NCI-H2081 (cell line): ENCODE results near the gene ZBTB22.
A peak's percentile ranks its signal among the peaks of the same experiment; 100 is the strongest.
"Not testable (repeated sequence)": the region's sequence is repeated elsewhere in the genome, so short reads cannot be mapped to it uniquely, and the experiment has no call there.

Experiments
- DNase-seq, 2 experiments: peaks; one replicate each; lab custom pipeline; 2025; lab: John Stamatoyannopoulos, UW

Gene ZBTB22

DNA sequence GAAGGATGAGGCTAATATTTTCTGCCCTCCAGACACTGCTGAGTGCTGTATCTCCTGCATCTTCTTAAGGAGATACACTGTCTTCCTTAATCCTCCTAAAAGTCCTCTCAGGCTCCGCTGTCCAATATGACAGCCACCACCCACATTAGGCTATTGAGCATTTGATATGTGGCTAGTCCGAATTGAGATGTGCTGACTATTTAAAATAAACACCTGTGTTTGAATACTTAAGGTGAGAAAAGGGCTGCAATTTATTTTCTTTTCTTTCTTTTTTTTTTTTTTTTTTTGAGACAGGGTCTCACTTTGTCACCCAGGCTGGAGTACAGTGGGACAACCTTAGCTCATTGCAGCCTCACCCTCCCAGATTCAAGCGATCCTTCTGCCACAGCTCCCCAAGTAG, 15.7 kb downstream of the ZBTB22 start:
- DNase-seq = no peak

DNA sequence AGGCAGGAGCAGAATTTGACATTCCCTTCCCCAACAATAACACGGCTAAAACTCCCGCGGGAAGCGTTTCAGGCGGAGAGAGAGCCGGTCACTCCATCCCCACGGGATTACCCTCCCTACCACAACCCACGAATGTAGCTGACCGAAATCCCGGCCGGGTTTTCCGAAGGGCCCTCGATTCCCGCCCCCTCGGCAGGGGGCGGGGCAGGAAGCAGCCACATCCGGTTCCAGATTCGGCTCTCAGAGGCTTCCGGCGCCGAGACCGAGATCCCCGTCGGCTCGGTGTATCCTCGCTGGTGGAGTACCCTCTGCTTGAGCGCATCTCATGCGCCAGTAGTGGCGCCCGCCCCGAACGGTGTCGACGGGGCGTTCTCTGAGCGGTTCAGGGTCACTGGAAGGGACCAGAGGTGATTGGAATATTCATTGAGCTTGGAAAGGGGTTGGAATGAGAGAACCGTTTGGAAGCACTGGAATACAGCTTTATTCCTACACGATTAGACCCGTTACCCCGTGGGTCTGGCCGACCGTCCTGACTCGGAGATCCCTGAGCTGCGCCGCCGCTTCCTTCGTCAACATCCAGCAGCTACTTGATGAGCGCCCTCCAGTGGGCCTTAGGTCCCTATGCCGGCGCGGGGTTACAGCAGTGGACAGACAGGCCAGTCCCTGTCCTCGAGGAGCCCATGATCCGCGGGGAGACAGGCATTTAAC, 18.2 kb downstream of the ZBTB22 start:
- peak; percentile 89 to 93 for DNase-seq

DNA sequence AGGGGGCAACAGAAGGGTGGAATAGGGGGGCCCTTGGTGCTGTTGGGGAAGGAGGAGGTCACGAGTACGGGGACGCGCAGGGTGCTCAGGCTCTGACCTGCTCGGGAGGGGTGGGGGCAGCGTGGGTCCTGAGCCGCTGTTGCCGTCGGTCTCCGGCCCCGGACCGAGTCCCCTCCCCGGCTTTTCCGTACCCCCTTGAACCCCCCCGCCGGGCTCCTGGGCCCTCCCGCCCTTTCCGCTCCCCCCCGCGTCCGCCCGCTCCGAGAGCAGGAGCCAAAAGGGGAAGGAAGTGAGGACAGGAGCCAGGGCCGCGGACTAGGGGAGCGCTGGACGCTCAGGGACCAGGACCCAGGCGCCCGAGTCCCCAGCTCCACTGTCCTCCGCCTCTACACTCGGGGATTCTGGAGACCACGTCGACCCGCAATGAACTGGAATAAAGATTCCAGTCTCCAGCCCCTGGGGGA, 18.7 kb downstream of the ZBTB22 start, which contains the start of gene RGL2:
TSS of gene RGL2 (minus strand) at position 170 of the 464 bp plus-strand sequence. CDS start 332 bp downstream, outside the sequence.
- peak; percentile 62 to 74 for DNase-seq

DNA sequence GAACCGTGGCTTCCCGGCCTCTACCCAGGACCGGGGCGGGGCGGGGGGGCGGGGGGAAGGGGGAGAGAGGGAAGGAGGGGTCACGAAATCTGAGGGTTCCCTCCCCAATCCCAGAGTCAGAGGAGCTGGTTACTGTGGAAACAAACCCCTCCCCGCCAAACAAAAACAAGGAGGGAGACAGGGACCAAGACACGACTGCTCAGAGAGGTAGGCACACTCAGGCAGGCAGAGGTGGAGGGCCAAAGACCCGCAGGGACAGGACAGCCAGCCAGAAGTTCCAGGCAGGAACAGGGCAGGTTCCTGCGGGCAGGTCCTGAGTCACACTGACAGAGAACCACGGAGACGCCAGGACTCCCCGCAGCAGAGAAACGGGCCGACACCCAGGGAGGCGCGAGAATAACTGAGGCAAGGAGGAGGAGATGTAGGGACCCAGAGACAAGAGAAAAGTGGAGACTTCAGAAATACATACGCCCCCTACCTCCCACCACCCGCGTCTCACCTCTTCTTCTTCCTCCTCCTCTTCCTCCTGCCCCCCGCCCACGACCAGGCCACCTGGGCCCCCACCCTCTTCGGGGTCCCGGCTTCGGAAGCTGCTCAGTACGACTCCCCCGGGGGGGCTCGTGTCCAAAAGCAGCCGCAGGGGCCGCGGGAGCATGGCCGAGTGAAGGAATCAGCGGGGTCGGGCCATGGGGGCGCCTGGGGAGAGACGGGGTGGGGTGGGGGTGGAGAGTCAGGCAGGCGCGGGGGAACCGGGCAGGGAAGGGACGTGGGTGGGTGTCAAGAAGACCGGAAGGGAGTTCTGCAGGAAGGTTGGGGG, 19.4 kb downstream of the ZBTB22 start:
- peak in 1 of 2 experiments; percentile 36 for DNase-seq

DNA sequence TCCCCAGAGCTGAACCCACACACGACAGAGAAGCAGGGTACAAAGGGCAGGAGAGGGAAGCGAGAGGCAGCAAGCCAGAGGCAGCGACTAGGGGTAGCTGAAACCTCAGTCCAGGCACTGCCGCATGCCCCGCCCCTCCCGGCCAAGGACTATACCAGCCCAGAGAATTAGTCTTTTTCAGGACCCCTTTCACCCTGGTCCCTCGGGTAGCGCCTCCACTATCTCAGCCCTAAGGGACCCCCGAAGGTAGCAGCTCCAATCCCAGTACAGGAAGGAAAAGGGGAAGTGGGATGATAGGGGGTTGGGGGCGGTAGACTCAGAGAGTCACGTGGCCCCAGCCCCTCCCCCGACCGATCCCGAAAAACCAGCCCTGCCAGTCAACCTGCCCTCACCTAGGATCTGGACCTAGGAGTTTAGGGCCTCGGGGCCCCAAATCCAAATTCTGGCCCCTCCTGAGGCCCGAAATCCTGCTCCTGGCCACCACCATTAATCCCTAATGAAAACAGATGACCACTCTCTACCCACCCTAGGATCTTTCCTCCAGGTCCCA, 20.1 kb downstream of the ZBTB22 start:
- DNase-seq = no peak

DNA sequence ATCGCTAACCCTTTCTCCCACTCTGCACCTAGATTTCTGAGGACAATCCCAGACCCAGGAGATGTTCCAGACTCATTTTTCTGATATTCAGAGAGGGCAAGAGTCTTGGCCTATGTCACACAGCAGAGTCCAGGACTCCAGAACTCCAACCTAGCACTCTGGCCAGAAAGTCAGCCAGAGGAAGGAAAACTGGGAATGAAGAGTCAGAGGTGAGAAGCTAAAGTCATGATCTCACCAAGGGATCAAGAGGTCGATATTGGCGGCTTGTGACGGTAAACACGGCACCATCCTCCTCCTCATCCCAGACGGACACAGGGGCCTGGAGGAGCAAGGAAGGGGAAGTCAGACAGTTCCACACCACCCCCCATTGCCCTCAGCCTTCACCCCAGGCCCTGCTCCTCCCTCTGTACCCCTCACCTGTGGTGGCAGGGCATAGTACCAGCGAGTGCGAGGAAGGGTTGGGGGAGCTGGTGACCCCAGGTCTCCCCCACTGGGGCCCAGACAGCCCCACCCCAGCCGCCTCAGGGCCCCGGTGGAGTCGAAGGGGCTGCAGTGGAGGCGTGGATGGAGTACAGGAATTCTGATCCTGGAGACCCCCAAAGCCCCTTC, 20.6 kb downstream of the ZBTB22 start:
- DNase-seq = no peak

DNA sequence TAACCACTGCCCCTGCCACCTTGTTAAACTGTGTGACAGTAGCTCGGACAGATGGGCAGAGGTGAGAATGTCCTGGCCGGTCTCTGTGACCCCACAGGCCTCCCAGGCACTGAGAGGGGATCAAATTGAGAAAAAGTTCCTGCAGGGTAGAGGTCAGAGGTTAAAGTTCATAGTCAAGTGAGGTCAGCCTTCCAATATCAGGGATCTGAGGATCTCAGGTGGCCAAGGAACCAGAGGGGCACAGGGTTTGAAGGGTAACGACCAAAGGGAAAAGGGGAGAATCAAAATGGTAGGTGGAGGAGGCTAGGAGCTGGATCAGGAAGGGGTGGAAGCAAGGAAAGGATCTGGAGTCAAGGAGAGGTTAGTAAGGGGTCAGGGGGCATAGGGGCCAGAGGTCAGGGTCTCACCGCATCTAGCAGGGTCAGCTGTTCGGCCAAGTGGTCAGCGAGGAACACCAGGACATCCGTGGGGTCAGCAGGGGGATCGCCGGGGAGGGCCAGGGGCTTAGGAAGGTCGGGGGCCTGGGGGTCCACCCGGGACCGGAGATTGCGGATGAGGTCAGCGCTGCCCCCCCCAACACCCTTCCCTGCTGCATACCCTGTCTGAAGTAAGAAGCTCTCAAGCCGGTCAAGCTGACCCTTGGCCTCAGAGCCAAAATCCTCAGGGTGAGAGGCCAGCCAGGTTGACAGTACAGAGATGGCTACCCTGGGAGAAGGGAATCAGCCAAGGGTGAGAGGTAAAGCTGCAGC, 21.7 kb downstream of the ZBTB22 start:
- no peak for DNase-seq

DNA sequence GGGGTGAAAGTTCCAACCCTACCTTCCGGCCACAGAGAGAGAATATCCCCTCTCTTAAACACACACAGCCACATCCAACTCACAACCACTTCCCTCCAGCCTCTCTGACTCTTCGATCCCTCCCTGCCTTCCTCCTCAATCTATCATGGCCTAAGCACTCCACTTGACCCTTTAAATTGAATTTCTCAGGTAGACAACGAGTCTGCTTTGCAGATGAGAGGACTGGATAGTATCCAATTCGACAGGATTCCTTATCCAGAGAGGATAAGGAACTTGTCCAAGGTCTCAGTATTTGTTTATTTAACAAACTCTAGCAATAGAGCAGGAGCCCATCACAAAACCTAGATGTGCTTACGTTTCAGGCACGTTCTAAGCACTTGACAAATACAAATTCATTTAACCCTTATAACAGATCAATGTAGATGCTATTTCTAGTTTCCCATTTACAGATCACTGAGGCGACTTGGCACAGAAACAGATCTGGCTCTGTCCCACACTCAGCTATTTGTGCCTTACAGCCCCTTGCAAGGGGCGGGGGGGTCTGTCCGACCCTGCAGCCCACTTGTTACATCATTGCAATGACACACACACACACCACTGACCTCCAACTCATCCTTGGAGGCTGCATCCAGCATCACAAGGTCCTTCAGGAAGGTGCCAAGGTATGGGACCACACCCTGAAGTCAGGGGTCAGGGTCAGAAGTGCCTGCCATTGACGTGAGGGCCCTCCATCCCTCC, 23.3 kb downstream of the ZBTB22 start:
- DNase-seq = no peak

DNA sequence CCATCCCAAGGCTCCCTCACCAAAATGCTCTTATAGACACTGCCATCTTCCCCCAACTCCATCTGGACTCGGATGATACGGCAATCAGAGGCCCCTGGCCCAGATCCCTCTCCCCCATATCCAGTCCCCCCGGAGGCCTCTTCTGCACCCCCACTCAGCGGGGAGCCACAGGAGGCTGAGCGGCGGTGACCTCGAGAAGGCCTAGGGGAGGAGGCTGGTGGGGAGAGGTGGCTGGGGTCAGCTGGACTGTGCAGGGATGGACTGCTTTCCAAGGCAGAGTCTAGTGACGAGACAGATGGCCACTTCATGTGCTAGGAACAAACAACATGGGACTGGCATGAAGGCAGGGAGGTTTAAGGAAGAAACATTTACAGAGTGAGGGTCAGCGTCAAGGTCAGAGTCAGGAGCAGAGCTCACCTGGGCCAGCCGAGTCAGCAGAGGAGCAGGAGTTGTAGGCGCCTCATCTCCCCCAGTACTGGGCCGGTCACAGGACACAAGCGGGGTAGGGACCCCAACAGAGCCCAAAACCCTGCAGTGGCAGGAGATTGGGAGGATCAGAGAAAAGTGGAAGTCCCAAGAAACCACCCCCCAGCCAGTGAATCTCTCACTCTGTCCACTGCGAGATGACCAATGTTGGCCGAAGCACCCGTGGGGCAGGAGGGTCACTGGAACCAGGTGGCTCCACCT, 24.4 kb downstream of the ZBTB22 start:
- DNase-seq = no peak

DNA sequence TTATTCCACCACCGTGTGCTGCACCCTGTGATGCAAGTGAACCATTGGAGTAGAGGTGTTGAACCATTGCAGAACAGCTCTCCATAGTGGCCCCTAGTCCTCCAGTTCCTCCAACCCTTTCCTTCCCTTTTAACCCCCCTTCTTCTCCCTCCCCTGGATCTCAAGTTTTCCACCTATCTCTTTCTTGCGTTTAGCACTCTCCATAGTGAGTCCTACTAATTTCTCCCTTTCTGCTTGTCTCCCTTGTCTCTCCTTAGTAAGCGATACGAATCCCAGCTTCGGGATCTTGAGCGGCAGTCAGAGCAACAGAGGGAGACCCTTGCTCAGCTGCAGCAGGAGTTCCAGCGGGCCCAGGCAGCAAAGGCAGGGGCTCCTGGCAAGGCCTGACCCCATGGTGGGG, 27.1 kb downstream of the ZBTB22 start:
- no peak for DNase-seq

DNA sequence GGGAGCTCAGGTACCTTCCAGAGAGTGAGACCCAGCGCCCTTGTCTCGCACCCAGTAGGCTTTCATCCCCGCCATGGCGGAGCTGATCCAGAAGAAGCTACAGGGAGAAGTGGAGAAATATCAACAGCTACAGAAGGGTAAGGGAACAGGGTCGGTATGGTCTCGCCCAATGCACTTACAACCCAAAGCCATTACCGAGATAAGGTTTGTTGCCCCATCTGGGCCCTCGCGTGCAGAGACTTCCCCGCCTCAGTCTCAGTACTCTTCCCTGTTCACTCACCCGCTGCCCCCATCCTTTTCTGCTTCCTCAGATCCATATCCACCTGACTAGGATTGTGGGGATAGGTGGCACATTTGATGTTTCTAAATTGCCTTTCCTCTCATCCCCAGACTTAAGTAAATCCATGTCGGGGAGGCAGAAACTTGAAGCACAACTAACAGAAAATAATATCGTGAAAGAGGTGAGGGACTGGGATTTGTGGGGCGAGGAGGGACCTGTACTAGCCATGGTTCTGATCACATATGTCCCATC, 27.7 kb downstream of the ZBTB22 start:
- no peak for DNase-seq

DNA sequence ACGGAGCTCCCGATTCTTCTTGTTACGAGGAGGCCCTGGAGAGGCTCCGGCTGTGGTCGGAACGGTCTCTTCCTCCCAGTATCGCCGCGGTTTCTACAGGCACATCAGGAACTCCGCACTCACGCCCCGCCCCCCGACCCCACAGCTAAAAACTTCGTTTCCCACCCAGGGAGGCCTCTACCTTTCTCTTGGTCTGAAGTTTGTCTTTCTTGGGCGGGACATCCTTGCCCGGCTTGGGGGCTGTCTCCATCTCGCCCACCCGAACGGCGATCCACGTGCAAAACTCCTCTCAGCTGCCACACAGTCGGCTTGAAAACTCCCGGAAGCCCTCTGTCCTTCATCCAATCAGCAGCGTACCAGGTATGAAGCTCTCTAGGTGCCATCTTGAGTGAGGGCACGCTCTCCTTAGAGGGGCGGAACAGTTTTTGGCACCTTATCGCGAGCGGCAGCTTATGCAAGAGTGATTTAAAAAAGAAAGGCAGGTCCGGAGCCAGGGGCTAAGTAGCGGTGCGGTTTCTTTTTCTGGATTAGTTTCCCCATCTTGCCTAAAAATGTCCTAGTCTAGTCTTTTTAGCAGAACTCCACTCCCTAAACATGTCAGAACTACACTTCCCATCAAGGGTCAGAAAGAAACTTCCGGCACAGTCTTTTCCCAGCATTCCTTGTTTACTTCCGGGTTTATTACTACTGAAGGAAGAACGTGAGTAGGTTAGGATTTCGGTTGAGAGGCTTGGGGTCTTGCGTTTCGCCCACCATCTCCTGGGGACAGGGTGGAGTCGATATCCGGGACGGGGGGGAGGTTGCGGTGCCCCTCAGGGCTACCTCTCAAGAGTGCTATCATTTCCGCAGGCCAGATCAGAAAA, 28.4 kb downstream of the ZBTB22 start, which contains the start of the genes PFDN6 and WDR46:
TSS of gene PFDN6 (plus strand) at position 681 of the 863 bp plus-strand sequence. CDS start 256 bp downstream, outside the sequence.
TSS of gene WDR46 (minus strand) at position 319 of the 863 bp plus-strand sequence. CDS start at position 250, 69 bp downstream.
- peak; percentile 62 to 86 for DNase-seq

DNA sequence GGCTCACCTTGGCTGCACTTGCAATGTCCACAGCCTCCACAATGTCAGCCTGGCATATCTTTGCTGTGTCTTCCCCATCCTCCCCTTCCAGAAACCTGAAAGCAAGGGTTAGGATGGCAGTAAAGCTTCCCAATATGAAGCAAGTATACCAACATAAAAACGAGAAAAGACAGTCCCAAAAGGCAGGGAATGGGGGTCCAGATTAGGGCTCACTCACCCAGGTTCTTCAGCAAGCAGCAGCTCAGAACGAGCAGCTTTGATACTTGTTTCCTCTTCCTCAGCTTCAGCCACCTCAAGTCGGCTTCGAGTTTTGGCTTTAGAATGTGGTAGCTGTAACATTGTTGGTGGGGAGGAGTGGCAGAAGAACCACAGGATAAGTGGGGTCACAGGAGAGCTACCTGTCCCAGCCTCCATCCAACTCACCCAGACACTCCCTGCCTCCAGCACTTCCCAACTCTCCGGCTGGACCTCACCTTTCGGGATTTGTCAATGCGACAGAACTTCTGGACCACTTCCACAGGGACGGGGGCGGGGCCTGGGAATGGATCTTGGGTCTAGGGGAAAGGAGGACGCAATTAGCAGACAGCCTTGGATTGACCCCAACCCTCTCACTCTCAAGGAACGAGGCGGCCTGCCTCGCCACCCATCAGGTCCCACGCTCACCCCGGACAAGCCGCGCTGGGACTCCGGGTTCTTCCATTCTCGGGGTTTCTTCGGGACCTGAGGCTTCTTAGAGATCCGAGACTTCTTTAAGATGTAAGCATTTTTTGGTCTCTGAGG, 29.2 kb downstream of the ZBTB22 start:
- DNase-seq = no peak

DNA sequence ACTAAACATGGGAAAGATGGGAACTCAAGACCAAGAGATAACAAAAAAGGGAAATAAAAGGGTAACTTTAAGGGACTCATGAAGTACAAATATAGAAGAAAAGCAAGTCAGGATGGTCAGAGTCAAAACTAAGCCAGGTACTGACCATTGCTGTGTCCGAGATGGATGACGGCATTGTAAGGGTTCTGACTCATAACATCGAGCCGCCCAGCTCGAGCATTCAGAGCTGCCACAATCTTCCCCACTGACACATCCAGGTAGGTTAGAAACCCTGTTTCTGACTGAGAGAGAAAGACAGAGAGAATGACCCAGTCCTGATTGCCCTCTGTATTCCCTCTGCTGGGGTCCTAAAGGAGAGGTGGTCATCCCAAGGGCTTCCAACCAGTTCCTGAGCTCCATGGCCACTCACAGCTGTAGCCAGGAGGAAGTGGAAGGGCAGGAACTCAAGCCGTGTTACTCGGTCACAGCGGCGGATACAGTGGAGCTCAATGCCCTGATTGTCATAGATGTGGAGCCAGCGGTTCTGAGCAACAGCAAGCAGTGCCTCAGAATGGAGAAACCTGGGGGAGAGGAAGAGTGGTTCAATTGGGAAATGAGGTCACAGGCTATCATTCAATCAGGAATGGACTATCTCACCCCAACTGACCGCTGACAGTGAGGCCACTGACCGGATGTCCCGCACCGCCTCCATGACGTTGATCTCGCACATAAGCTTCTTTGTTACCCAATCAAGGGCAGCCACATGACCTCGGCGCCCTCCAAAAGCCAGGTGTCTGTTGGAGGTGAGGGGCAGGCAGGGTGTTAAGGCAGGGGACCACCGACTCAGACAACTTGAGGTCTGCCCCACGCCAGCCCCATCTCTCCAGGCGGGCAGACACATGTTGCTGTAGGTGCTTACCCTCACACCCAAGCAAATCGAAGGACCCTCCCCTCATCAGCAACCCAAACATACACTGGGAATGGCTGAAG, 30.3 kb downstream of the ZBTB22 start:
- DNase-seq = no peak

DNA sequence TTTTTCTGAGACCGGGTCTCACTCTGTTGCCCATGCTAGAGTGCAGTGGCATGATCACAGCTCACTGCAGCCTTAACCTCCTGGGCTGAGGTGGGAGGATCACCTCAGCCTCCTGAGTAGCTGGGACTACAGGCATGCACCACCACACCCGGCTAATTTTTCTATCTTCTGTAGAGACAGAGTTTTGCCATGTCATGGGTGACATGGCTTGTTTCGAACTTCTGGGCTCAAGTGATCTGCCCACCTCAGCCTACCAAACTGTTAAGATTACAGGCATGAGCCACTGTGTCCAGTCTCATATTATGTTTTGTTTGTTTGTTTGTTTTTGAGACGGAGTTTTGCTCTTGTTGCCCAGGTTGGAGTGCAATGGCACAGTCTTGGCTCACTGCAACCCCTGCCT, 32.3 kb downstream of the ZBTB22 start:
- DNase-seq = not testable (repeated sequence)

DNA sequence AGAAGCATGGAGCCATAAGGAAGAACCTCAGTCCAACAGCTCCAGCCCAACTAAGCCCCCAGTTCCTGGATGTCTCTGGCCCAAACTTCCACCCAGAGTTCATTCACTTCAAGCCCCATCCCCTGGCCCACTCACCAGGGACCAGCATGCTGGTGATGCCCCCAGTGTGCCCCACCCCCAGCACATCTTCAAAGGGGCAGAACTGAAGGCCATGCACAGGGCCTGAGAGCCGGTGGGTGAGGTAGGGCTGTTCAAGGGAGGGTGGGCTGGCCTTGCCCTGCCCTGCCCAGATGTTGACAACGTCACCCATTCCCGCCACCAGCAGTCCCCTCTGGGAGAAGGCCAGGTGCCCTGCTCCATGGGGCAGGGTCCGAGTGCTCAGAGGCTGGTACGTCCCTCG, 37.0 kb downstream of the ZBTB22 start:
- no peak for DNase-seq
